ENCODE results near the gene VWCE.
A peak's percentile ranks its signal among the peaks of the same experiment; 100 is the strongest.
"Not testable (repeated sequence)": the region's sequence is repeated elsewhere in the genome, so short reads cannot be mapped to it uniquely, and the experiment has no call there.

Gene VWCE

GRCh38 chr11:61279934-61280659 lies 15.0 kb downstream of the VWCE start:
- no peak for DNase-seq

DNA sequence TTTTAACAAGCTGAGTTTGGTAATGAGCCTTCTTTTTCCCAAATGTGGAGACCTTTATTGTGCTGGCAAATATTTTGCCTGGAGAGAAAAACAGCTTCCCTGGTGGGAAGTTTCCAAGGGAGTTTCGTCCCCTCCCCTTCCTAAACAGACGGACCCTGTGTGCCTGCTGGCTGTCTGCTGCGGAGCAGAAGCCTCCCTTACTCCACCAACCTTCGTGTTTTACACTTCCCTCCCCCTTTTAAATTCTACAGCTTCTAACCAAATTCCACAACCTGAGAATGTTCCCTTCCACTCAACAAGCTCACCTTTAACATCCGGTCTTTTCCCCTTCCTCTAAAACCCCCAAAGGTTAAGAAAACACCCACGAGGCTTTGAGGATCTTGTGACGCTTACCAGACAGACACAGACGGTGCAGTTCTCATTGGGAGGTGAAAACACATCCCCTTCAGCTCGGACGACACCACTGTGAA lies 17.1 kb downstream of the VWCE start:
- DNase-seq, result no peak

DNA sequence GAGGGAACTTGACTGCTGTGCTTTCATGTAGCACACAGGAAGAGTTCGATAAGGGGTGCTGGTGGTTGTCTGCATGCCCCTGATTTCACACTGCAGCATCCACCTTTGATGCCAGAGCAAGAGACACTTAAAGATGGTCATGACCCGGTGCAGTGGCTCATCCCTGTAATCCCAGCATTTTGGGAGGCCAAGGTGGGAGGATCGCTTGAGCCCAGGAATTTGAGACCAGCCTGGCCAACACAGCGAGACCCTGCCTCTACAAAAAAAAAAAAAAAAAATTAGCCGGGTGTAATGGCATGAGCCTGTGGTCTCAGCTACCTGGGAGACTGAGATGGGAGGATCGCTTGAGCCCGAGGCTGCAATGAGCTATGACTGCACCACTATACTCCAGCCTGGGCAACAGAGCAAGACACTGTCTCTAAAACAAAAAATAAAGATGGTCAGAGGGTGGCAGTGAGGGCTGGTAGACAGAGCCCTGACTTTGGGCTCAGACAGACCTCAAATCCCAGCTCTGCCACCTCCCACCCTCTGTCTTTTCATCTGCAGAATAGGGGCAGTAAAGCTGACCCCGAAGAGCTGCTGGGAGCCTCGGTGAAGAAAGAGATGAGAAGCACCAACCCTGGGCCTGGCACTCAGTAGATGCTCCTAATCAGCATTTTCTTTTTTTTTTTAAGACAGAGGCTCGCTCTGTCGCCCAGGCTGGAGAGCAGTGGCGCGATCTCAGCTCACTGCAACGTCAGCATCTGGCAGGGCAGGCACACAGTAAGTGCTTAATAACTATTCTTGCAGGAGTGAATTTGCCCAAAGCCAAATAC lies 17.7 kb downstream of the VWCE start:
- no peak for DNase-seq

- no peak for DNase-seq
Observed at GRCh38 chr11:61275191-61275590, 19.9 kb downstream of the VWCE start.

DNA sequence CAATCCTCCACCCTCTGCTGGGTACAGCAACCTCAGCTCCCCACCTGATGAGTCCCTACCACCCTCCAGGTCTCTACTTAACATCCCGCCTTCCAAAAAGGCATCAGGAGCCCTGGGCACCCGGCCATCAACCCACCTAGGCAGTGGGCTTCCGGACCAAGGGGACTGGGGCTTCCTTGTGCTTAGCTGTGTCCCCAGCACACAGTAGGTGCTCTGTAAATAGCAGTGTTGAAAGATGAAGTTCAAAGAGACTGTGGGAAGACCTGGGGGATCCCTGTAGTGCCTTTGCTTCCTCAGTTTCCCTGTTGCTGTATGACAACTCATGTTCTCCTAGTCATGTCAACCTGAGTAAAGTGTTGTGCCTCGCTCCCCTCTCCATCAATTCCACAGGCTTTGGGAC lies 21.0 kb downstream of the VWCE start:
- DNase-seq, result no peak

DNA sequence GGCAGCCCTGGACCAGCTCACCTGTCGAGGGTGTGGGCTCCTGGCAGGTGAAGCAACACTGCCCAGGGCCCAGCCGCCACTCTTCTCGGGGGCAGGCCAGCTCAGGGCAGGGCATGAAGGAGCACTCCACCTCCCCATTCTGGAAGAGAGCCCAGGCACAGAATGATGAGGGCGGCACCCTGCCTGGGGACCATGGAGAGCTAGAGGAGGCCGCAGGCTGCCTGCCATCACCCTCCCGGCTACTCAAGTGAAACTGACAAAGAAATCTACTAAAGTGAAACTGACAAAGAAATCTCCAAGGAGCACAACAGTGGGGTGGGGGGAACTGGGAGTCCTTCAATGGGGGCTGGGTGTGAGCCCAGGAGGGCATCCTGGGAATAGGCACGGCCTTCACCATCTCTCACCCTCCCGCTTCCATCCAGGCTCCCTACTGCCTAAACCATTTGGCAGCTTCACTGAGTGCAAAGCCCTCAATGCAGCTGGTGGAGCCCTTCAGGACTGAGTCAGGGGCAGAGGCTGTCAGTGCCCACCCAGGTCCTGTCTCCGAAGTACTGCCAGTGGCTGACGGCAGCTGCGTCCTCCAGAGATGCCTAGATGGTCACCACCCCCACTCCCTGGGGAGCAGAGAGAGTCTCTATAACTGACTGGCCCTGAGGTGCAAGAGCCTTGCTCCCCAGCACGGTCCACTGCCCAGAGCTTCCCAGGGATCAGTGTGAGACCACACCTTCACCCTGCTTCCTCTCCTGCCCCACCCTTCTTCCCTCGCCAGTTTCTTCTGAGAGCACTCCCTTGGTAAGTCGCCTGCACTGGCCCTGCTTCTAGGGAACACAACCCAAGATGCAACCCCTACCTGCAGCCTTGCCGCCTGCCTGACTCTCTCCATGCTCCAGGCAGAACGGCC lies 21.7 kb downstream of the VWCE start:
- DNase-seq, result no peak

DNA sequence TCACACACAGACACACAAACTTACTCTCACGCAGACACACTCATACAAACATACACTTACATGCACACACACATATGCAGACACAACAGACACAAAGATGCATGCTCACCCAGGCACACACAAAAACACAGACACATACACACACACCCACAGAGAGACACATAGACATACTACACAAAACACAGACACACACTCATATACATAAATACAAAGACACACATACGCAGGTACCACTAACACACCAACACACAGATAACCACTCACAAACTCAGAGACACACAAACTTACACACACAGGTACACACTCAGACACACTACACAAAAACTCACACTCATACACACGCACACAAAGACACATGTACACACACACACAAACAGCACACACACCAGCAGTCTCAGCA lies 22.4 kb downstream of the VWCE start:
- no peak for DNase-seq

- DNase-seq, result no peak
Observed at GRCh38 chr11:61270354-61271076, 24.6 kb downstream of the VWCE start.

- no peak for DNase-seq
Observed at GRCh38 chr11:61268588-61269250, 26.4 kb downstream of the VWCE start.

GRCh38 chr11:61267437-61267841 lies 27.7 kb downstream of the VWCE start:
- DNase-seq, result no peak

DNA sequence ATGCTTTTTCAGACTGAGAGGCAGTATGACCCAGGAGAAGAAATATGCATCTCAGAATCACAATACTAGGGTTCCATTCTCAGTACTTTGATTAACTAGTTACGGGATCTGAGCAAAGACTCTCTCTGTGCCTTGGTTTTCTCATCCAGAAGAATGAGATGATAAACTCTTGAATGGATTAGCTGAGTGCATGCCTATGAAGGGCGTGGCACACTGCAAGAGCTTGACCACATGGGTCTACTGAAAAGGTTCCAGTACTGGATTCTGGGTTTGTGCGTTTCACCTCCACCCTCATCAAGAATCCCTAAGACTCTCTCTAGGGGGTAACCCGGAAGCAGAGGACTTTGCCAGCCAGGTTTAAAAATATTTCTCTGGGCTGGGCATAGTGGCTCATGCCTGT lies 28.5 kb downstream of the VWCE start:
- no peak for DNase-seq

GRCh38 chr11:61265357-61265756 lies 29.8 kb downstream of the VWCE start:
- DNase-seq, result no peak

- DNase-seq, result no peak
Observed at GRCh38 chr11:61264795-61265194, 30.3 kb downstream of the VWCE start.

DNA sequence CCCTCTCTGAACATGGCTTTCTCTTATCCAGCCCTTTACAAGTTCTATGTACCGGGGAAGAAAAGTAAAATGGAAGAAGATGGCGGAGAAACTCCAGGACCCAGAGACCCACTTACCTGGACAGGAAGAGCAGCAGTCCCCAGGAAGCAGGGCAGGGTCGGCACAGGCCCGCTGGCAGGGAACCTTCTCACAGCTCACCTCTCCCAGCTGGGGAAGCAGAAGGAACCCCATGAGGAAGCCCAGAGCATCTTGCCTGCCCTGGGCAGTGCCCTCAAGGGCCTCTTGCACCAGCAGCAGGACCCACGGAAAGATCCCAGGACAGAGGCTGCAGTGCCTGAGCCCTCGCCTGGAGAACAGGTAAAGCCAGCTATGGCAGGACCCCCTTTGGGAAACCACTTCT lies 30.7 kb downstream of the VWCE start:
- DNase-seq, result no peak

GRCh38 chr11:61259363-61259762 lies 35.8 kb downstream of the VWCE start:
- DNase-seq, result no peak

- DNase-seq, result no peak
Observed at GRCh38 chr11:61258546-61258945, 36.6 kb downstream of the VWCE start.

DNA sequence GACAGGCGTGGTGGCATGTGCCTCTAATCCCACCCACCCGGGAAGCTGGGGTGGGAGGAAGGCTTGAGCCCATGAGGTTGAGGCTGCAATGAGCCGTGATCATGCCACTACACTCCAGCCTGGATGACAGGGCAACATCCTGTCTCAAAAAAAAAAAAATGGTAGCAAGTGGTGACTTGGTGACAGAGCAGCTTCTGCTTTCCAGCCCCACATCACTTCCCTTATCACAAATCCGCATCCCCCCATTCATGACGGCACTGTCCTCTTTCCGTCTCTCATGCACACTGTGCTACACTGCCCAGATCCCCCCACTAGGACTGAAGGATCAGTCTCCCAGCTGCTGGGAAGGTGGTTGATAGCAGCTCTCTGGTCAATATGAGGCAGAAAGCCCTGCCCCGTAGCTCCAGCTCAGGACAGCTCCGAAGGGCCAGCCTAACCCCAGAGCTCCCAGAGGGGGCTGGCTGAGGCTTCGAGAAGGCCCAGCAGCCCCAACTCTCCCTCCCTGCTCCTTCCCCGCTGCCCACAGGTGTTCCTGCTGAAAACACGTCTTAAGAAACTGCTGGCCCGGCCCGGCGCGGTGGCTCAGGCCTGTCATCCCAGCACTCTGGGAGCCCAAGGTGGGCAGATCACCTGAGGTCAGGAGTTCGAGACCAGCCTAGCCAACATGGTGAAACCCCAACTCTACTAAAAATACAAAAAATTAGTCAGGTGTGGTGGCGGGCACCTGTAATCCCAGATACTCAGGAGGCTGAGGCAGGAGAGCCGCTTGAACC lies 38.2 kb downstream of the VWCE start:
- DNase-seq, result no peak

DNA sequence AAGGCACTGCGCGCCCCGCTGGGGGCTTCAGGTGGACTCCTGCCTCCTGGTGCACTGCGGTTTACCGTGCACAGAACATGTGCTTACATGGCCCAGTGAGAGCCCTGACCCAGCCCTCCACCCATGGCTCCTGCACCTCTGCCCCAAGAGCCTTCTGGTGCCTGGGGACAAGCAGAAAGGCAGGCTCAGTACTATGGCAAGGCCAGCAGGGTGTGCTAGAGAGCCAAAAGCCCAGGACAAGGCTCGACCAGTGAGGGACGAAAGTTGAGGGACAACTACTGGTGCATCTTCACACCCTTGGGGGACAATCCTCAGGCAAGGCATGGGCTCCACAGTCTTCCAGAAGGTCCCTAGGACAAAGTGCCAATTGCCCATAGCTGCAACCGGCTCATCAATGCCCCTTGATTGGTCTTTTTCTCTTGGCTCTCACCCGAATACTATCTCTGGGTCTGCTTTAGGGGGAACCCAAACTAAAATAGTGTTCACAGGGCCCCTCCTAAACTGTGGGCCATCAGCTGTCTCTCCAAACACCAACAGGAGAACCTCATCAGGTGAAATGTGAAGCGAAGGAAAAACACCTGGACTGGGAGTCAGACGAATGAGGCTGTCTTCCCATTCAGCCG lies 40.6 kb downstream of the VWCE start:
- peak; percentile 10 for DNase-seq

- DNase-seq, result not testable (repeated sequence)
Observed at GRCh38 chr11:61252332-61252731, 42.8 kb downstream of the VWCE start.
